NCI-H2196 (cell line): Measurements from ENCODE around the gene IL1RL2.

ENCODE experiments used
- DNase-seq: peaks from one replicate; lab custom pipeline; 2025; ENCODE audit not compliant: unreplicated experiment; lab: John Stamatoyannopoulos, UW

The IL1RL2 gene

DNA sequence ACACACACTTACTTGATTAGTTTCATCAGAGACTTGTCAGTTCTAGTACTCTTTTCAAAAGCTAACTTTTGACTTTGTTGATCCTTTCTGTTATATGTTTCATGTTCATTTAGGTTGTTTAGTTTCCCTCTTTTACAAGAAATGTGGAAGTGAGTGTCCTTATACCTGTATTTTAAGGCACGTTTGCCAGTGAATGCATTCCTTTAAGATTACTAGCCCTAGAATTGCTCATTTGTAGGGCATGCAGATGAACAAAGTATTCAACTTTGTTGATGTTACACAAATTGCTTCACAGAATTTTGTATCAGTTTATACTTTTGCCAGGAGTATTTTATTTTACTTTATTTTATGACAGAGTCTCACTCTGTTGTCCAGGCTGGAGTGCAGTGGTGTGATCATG, 6.3 kb downstream of the IL1RL2 start:
- no peak for DNase-seq

DNA sequence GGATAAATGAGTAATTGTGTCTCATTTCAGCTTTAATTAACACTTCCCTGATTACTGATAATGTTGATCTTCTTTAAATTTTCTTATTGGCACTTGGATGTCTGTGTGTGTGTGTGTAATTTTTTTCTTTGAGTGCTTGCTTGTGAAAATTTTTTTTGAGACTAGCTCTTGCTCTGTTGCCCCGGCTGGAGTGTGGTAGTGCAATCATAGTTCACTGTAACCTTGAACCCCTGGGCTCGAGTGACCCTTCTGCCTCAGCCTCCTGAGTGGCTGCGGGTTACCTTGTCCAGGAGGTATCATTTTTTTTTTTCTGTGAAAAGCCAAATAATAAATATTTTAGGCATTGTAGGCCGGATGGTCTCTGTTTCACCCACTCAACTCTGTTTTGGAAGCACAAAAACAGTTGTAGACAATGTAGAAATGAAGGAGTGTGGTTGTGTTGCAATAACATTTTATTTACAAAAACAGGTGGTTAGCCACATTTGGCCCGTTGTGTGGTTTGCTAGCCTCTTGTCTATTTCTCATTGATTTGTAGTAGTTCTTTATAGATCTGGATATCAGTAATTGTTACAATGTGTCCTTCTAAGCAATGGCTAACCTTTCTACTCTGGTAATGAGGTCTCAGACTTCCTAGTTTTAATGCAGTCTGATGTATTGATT, 7.9 kb downstream of the IL1RL2 start:
- DNase-seq = no peak

DNA sequence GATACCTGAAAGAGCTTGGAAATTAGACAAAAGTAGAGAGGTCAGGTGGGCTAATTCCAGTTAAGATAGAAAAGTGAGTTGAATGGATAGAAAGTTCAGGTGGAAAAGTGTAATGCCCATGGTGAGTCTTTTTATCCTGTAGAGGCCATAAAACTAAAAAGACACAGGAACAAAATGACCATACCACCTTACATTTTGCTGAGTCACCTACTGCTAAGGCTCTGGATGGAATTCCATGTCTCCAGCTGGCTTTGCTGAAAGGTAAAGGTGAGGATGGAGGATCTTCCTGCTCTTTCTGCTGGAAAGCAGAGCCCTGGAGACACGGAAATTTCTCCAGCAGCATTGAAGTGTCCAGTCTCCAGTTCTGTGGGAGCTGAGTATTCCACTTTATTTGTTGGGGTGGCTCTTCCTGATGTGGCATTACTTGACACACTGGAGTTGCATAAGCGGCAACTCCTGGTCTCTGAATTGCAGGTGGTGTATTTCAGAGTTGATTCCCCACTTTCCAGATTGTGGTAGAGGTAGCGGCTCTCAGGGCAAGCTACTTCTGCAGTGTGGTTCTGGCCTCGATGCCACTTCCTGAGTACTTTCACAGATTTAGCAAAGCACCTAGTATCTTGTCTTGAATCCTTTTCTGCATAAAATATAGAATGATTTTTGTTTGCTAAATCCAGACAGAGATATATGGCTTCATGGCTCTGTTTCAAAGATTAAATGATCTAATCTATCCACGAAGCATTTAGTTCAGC, 10.7 kb downstream of the IL1RL2 start:
- DNase-seq = no peak

DNA sequence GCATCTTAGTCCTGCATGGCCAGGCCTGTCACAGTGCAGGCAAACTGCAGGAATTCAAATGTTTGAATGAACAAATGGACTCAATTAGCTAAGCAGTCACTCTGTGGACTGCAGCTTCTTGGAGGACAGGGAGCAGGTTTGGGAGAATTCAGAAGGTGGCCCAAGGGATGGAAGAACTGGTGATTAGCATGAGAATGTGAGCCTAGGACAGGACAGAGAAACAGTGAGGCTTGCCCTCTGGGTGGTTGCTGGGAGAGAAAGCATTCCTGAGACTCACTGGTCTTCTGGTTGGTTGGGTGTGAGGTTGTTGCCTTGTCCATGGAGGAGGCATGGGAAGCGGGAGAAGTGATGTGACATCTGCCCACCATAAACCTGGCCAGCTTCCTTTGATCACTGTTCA, 13.7 kb downstream of the IL1RL2 start:
- no peak for DNase-seq

DNA sequence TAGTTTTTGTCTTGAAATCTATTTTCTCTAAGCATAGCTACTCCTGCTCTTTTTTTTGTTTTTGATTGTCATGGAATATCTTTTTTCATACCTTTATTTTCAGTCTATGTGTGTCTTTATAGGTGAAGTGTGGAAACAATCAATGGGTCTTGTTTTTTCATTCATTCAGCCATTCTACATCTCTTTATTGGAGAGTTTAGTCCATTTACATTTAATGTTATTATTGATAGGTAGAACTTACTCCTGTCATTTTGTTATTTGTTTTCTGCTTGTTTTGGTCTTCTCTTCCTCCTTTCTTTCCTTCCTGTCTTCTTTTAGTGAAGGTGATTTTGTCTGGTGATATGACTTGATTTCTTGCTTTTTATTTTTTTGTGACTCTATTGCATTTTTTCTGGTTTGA, 17.8 kb downstream of the IL1RL2 start:
- DNase-seq = no peak

DNA sequence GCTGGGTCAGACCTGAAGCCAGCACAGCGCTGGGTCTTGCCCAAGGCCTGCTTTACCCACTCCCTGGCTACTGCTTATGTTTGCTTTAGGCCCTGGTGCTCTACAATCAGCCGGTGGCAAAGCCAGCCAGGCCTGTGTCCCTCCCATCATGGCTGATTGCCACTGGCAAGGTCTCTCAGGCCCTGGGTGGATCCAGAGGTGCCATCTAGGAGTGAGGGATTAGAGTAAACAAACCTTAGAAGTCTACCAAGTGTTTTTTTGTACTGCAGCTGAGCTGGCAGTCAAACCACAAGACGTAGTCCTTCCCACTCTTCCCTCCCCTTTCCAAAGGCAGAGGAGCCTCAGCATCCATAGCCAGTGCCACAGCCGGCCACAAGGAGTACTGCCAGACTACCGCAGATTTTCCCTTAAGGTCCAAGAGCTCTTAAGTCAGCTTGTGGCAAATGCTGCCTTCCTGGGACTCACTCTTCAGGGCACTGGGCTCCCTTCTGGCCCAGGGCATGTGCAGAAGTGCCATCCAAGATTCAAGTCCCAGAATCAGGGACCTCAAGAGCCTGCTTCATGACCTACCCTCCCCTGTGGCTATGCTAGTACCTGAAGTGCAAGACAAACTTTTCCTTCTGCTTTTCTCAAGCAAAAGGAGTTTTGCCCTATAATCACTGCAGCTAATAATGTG, 20.0 kb downstream of the IL1RL2 start:
- no peak for DNase-seq

DNA sequence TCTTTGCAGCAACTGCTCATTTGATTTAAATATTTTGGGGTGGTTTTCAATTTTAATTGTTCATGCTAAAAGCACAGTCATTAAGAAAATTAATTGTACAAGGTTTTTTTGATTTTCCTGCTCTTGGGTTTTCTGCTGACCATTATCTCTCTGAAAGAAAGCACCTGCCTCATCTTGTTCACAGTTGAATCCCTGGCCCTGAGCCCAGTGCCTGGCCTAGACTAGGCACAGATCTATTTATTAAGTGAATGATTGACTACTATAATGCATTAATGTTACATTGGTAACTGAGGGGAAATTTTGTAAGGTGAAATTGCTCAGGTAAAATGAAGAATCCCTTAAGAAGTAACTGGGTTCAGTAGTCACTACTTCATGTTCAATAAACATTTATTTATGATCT, 22.0 kb downstream of the IL1RL2 start:
- no peak for DNase-seq

DNA sequence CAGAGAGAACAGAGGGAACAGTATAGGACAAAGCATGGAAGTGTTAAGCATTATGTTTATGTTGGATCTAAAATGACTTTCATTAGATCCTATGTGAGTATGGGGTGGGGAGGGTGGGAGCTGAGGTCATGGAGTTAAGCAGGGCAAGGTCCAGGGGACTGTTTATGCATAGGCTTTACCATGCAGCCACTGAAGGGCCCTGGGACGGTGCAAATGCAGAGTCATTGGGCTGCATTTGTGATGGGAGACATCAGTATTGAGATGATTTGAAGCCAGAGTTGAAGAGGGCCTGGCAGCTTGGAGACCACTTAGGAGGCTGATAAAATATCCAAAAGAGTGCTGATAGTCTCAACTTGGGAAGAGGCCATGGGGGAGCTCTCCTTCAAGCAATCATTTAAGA, 22.7 kb downstream of the IL1RL2 start:
- no peak for DNase-seq

DNA sequence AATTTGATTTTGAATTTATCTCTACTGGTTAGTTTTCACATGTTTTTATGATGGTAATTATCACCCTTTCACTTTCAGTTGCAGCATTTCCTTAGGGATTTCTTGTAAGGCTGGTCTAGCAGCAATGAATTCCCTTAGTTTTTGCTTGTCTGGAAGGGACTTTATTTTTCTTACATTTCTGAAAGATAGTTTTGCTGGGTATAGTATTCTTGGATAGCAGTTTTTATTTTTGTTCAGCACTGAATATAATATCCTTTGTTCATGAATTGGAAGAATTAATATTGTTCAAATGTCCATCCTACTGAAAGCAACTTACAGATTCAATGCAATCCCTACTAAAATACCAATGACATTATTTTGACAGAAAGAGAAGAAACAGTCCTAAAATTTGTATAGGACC, 30.2 kb downstream of the IL1RL2 start:
- DNase-seq = no peak

DNA sequence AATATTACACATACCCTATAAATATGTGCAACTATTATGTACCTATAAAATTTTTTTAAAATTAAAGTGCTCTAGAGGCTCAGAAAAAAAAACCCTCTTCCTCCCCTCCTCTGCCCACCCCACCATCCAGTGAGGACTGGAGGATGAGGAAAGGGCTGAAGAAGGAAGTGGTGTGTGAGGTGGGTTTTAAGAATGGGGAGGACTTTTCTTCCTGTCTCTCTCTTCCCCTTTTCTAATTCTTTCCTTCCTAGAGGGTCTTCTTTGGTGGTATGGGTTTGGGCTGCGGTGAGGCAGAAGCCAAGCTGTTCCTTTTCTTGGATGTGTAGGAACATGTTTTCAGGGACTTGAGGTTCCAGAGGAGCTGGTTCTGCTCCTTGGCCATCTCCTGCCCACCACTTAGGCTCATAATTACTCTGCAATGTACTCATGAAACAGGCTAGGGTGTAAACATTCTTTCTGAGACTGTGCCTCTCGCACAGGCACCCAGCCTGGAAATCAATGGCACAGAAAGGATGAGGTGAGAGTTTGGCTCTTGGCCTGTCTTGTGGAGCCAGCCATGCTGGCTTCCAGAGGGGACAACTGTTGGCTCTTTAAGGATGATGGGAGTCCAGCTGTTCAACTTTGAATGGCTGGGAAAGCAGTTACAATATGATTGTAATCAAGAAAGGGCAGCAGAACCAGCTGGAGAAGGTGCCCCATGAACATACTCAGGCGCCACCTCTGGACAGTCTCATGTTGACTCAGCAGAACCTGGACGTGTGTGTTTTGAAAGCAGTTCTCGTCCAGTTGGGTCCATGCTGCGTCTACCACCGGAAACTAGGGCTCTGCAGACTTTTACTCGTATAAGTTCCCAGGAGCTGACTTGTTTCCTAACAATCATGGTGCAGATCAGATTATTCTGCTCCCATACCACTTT, 38.3 kb downstream of the IL1RL2 start:
- no peak for DNase-seq

DNA sequence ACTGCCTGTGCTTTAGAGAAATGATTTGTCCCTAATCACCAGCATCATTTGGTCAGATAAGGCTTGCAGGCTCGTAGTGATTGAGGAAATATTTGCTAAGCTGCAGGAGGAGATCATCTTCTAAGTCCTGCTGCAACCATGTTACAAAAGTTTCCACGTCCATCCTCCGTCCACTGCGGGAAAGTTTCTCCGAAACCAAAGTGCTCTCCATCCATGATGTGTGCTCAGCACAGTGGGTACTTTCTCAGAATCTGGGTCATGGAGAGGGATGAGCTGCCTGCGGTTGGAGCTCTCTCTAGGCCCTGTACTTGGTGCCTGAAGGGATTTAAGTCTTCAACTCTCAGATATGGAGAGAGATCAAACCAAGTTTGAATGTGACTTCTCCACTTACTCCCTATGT, 39.3 kb downstream of the IL1RL2 start:
- DNase-seq = no peak

DNA sequence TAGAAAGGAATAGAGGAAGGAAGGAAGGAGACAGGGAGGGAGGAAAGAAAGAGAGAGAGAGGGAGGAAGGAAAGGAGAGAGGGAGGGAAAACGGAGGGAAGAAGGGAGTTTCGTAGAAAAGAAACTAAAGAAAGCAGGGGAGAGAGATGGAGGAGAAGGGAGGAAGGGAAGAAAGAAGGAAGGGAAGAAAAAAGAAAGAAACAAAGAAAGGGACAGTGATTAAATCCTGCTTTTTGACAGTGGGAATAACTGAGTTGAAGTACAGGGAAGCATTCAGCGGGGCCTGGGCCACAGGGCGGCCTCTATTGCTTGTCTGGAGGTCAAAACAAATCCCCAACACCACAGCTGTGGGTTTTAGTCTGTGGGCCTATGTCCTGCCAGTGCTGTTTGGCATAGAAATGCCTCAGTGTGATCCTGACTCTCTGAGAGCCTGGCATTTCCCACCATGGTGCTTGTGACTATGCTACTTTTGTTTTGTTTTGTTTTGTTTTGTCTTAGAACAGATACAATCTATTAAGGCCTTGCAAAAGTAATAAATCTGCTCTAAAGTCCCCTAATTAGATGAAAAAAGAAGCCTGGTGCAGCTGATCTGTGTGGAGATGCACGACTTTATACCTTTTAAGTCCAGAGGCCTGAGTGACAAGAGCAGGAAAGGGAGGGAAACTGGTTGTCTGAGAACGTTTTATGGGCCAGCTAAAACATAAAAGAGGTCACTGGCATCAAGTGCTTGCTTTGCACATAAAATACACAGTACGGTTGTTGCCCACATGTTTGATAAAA, 40.0 kb downstream of the IL1RL2 start:
- no peak for DNase-seq

DNA sequence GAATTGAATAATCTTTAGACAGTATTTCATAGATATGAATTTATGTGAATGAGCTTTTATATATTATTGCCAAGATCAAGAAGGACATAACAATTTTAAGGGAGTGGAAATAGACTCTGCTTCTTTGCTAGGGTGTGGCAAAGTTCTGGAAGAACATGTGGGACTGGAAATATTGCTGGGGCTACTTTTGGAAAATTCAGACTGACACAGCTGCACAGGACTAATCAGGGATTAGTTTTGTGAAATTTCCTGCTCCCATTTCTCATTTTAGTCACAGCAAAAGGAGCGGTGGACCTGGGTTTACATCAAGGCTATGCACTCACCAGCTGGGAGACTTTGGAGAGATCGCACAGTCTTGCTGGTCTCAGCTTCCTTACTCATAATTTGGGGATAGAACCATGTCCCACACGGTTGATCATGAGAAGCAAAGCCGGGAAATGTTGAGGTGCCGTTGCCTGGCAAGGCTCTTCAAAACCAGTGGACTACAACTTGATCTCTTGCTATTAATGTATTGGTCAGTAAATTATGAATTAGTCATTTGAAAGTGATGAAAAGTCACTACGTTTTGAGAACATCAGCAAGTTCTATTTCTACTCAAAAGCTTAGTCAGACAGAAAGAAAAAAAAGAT, 42.4 kb downstream of the IL1RL2 start:
- DNase-seq = no peak

DNA sequence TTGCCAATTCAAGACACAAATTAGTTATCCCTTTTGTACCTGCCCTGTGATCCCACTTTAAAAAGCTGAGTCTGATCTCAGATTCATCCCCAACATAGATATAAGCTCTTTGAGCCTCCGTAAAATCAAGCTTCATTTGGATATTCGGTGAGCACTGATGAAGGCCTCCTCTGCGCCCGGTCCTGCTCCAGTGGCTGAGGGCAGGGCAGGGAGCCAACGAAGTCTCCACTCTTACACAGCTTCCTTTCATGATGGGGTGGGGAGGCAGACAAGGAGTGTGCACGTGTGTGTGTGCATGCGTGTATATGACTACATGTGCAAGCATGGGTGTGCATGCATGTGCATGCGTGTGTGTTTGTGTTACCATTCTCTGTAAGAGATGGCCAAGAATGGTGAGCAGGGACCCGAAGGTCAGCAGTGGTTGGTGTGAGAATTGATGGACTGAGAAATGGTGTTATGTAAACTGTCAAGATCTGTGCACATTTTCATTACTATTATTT, 43.6 kb downstream of the IL1RL2 start:
- DNase-seq = no peak

DNA sequence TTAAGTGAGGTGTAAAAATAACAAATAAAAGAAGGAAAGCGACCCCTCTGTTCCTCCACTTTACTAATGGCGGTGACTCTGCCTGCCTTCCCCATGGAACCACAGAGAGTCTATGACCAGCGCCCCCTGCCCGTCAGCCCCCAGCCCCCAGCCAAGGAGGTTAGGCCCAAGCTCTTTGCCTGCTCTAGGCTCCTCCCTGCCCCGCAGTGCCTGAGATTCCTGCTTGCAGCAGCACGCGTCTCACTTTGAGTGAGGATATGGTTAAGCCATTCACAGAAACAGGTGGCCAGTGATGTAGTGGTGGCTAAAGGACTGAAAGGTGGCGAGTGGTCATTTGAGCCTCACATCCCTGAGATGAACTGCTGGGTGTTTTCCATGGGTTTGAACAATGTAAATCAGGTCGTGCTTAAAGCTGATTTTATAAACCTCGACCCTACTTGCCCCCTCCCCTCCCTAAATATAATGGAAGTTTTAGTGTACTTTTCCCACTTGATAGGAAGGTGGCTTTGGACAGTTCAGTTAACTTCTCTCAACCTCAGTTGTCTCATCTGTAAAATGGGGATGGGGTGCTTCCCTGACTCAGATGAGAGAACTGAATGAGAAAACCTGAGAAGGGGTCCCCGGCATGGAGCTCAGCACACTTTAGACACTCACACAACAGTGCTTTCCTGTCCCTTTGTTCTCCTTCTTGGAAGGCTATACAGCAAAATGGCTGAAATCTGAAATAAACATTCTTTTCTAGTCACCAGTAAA, 46.5 kb downstream of the IL1RL2 start:
- no peak for DNase-seq

DNA sequence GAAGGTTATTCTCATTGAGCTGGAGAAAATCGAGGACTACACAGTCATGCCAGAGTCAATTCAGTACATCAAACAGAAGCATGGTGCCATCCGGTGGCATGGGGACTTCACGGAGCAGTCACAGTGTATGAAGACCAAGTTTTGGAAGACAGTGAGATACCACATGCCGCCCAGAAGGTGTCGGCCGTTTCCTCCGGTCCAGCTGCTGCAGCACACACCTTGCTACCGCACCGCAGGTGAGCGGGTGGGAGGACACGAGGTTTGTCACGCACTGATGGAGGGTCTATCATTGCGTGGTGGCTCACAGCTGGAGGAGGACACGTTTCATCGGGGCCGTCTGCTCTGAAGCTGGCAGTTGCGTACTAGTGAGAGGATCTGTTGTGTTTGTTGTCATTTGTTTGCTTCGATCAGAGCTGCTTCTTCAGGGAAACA, 48.2 kb downstream of the IL1RL2 start:
- DNase-seq = no peak

DNA sequence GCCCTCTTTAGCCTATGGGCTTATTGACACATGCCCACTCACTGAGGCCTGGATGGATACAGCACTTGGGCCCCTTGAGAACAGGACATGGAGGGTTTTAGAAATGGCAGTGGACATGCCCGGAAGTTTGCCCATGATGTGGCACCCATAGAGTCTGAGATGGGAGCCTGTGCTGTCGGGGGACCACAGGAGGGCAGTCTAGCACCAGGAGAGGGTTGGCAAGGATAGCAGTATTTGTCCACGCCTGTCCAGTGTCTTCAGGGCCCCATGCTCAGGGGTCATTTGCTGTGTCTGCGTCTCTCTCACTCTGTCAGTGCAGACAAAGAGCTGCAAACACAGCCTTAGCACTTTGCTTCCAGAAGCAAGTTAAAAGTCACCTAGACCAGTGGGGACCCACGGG, 48.7 kb downstream of the IL1RL2 start:
- DNase-seq = no peak

DNA sequence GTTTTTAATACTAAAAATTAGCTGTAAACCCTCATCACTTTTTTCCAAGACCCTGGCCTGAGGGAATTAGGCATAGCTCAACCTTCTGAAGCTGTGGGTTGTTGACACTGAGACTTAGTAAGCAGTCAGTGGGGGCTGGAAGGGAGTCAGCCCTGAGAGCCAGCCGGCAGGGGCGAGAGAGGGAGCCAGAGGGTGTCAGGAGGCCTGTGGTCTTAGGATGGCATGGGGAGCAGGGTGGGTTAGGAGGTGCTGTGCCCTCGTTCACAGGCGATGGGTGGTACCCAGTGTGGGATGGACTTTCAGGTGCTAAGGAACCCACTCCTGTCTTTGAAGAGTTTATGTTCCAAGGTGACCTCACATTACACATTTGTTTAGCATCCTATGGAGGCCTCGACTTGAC, 49.3 kb downstream of the IL1RL2 start:
- no peak for DNase-seq

DNA sequence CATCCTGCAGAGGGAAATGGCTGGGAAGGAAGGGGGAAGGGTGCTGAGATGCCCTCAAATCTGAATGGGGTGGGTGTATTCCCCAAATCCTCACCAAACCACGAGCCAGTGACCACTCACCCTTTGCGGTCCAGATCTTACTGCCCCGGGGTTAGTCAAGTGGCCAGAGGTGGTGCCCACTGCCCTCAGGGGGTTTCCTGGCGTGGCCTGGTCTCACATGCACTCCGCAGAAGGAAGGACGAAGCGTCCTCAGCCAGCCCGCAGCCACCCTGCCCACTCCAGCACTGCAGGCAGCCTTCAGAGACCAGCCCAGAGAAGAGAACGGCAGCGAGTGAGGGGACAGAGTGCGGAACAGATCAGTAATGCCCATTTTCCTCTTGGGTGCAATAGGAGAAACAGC, 50.4 kb downstream of the IL1RL2 start:
- DNase-seq = no peak
